ENCODE measurements around the gene TFDP1.

The TFDP1 gene

DNA sequence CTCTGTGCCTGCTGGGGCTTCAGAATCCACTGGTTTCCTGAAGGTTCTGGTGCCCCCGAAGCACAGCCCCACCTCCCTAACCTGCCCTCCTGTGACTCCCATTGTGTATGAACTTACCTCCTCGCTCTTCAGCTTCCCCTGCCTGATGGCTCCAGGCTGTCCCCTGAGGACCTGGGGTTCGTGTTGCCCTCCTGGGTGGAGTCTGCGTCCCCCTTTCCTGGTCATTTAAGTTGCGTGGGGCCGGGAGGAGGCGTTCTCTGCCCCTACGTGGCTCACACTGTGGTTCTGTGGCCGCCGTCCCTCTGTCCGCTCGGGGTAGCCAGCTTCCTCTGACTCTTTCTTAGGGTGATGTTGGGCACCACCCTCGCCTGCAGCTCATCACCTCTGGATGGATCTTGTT is 13.9 kb downstream of the TFDP1 start:
- DNase-seq, result no peak

DNA sequence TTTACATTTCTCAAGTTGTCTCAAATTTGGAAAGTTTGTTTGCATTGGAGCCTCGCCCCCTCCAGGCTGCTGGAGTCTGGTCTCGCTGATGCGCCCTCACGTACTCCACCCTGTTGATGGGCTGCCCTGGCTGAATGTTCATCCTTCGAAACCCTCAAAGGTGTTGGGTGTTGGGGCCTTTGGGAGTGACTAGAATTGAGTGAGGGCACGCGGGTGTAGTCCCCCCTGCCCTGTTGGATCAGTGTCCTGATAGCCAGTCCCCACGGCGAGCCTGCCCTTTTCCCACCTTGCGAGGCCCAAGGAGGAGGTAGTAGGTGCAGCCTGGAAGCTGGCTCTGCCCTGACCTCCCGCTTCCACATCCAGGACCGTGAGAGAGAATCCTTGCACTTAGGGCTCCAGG is 14.8 kb downstream of the TFDP1 start:
- no peak for DNase-seq

DNA sequence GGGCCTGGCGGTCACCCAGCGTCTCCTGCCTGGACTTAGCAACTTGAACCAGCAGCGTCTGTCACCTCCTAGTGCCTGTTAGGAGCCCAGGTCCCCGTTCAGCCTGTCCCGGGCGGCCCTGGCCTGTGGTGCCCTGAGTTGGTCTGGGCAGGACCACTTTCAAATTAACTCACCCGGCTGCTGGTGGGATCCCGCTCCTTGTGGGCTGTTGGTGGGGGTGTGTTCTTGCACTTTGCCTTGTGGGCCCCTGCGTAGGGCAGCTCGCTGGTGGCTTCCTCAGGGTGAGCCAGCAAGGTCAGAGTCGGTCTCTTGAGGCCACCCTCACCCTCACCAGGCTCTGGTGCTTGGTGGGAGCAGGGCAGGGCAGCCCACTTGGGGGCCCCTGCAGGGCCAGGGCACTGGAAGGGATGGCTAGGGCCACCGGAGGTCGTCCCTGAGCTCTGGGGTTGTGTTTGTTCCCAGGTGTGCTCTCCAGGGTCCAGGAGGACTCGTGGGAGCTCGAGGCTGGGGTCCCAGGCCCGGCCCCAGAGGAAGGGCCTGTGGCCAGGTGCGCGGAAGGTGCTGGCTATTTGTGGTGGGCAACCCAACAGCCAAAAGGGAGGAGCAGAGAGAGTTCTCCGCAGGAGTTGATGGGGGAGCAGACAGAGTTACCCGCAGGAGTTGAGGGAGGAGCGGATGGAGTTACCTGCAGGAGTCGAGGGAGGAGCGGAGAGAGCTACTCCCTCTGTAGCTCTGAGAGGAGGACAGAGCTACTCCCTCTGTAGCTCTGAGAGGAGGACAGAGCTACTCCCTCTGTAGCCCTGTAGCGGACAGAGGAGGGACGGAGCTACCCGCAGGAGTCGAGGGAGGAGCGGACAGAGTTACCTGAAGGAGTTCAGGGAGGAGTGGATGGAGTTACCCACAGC is 16.9 kb downstream of the TFDP1 start:
- DNase-seq, result no peak

DNA sequence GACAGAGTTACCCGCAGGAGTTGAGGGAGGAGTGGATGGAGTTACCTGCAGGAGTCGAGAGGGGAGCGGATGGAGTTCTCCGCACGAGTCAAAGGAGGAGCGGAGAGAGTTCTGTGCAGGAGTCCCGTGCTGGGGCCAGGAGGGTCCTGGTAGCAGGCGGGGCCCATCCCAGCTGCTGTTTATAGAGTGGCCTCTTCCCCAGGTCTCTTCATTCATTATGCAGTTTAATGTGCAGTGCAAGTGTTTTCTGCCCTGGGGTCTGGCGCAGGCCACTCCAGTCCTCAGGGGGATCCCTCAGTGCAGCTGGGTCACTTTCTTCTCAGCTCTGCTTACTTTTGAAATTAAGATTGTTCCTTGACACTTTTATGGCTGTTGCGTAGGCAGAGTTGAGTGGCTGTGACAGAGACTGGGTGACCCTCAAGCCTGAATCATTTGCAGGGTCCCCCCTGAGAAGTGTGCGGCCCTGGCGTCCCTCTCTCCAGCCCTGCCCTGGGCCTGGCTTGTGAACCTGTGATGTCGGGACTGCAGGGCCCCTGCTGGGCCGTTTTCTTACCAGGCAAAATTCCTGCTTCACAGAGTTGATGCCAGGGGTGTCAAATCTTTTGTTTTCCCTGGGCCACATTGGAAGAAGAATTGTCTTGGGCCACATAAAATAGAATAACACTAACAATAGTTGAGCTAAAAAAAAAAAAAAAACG is 17.9 kb downstream of the TFDP1 start:
- DNase-seq, result no peak

DNA sequence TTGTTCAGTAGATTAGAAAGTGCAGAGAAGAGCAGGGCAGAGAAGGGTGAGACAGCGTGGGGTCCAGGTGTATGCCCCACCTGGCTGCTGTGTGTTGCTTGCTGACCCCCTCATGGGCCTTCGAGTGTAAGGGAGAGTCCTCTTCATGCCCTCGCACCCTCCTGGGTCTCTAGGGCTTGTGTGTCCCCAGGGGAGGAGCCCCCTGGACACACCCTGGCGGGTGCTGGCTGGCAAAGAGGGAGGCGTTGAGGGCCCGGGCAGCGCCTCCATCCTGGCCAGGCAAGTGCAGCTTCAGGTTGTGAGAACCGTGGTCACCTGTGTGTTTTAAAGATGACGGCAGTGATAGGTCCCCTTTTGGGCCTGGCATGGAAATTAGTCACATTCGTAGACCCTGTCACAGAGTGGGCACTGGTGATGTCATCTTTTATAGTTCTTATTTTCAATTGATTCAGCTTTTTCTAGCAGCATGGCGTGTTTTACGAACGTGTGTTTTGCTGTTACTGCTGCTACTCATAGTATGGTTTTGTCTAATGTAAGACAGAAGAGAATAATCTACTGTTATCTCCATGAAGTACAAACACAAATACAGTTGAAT is 18.7 kb downstream of the TFDP1 start:
- no peak for DNase-seq

DNA sequence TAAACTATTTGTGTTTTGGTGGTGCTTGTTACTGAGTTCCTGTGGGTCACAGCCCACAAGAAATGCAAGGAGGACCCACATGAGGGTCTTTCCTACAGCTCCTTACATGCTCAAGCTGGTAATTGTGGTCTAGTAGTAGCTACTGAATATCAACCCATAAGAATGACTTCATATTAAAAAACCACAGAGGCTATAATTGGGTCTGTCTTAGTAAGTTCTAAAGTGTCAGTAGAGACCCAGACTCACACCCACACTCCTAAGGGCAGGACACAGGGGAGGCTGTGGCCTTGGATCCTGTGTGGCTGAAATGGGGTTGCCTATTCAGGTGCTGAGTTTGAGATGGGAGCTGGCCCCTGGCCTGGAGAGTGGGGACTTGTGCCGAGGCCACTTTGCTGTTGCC is 19.6 kb downstream of the TFDP1 start:
- no peak for DNase-seq

DNA sequence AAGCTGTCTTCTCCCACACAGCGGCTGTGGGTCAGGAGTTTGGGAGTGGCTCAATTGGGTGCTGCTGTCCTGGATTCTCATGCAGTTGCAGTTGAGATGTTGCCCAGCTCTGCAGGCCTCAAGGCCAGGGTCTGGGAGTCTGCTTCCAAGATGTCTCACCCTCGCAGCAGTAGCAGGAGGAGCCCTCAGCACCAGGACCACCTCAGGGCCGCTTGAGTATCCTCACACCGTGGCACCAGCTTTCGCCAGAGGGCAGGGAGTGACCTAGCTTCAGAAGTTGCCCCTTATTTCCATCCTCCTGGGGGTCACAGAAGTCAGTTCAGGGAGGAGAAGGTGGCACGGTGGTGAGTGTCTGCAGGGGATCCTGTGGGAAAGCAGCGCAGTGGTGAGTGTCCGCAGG is 20.9 kb downstream of the TFDP1 start:
- no peak for DNase-seq

DNA sequence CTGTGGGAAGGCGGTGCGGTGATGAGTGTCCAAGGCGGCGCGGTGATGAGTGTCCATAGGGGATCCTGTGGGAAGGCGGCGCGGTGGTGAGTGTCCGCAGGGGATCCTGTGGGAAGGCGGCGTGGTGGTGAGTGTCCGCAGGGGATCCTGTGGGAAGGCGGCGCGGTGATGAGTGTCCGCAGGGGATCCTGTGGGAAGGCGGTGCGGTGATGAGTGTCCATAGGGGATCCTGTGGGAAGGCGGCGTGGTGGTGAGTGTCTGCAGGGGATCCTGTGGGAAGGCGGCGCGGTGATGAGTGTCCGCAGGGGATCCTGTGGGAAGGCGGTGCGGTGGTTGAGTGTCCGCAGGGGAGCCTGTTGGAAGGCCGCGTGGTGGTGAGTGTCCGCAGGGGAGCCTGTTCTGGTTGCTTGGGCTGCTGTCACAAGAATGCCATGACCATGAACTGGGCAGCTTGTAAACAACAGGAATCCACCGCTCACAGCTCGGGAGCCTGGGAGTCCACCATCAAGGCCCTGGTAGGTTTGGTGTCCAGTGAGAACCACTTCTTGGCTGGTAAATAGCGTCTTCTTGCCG is 21.4 kb downstream of the TFDP1 start:
- DNase-seq, result no peak

DNA sequence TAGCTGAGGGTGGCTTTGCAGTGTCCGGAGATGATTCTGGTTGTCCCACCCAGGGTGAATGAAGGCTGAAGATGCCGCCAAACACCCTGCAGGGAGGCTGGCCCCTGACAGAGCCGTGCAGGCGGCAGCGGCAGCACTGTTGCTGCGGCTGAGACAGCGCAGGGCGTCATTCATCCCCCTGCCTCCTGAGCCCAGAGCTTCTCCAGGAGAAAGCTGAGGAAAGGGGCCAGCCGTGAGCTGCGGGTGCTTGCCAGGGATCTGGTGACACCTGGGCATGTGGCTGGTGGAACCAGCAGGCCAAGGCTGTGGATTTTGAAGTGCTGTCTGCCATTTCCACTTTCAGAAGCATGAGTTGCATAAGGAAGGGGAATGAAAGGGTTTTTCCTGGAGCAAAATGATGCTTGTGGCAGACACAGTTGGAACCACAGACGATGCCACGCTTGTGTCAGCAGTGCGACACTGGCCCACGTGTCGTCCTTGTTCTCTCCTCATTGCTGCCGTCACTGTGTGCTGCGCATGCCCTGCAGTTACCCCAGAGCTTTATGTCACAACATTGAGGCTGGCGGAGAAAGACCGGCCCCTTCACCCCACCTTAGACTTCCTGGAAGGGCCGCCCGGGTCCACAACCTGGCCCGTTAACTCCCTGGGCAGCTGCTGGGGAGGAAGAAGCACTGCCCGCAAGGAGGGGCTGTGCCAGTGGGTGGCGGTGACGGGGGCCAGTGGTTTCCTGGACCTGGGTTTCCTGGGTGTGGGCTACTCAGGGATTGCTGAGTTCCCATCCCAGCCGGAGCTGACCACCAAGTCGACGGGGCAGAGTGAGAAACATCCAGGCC is 22.7 kb downstream of the TFDP1 start:
- peak; percentile 82 to 93 (median 88) for DNase-seq

DNA sequence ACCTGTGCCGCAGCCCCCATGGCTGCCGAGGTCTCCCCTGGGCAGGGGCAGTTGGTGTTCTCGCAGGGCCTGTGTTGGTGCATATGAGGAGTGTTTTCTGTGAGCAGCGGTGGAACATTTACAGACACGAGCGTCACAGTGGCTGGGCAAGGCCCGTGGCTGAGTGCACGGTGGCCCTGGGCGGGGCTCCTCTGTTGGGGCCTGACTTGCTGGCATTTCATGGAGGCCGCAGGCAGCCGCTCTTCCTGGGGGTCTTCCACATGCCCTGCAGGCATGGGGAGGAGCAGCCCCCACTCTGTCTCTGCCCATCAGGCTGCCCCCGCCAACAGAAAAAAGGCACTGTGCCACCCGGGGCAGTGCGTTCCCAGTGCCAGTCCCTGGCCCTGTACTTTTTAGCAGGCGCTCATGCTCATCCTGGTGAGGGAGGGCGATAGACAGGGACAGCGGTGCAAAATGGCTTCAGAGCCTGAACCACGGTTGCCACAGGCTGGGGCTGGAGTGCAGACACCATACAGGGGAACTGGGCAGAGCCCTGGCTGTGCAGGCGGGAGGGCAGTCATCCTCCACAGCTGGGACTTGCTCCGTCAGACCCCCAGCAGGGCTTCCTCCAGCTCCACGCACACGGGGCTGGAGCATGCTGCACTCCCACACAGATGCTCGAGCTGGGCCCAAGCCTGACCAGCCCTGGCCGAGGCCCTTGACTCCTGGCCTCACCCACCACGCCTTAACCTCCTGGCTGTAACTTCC is 23.5 kb downstream of the TFDP1 start:
- no peak for DNase-seq

DNA sequence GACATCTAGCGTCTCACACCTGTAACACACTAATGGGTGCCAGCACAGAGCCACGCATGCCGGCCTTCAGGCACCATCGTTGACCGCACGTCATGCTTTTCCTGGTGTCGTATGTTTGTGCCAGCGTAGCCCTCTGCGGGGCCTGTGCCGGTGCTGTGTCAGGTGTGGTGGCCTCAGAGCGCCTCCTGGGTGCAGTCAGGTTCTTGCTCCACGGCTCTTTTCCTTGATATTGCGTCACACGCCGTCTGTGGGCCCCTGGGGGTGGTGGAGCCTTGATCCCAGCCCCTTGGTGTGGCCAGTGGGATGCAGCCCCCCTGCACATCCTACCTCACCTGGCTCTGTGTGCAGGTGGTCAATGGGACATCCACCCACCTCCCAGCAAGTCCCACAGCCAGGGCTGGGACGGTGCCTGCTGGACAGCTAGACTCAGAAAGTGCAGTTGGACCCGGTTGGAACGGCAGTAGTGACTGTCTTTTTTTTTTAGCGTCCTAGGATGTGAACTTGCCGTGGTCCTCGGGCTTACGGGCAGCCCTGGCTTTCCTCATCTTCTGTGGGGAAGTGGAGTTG is 24.5 kb downstream of the TFDP1 start:
- no peak for DNase-seq

DNA sequence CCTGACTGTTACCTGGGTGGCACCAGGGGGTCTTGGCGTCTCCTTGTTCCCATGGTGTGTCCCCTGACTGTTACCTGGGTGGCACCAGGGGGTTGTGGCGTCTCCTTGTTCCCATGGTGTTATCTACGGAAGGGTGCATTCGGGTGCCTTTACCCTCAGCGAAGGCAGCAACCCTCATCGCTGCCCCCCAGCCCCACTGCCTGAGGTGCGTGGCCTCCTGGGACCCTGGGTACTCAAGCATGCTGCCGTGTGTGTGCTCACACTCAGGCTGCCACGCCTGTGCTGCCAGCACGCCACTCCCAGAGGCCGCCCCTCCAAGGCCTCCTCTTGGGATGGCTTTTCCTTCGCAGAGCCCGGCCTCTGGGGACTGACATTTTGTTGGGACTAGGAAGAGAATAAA is 25.1 kb downstream of the TFDP1 start:
- DNase-seq, result no peak

DNA sequence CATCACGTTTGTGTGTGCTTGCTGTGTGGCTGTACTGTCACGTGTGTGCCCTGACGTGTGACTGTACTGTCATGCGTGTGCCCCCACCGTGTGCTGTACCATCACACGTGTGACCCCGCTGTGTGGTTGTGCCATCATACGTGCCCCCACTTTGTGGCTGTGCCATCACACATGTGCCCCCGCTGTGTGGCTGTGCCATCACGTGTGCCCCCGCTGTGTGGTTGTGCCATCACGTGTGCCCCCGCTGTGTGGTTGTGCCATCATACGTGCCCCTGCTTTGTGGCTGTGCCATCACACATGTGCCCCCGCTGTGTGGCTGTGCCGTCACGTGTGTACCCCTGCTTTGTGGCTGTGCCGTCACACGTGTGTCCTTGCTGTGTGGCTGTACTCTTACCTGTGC is 25.7 kb downstream of the TFDP1 start:
- DNase-seq, result no peak

DNA sequence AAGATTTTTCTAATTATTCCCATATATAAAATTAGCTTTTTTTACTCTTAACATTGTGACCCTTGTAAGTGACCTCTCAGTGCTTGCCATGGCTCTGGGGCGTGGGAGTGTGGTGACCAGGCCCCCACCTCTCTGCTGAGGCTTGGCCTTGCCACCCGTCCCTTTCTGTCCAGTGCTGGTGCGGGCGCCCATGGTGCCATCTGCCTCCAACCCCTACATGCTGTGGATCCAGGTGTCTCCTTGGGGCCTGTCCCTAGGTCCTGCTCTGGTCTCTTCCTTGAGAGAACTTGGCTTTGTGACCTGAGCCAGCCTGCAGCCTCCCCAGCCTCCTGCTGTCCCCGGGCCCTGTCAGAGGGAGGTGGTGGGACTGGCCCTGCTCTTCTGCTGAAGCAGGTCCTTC is 27.4 kb downstream of the TFDP1 start:
- DNase-seq, result no peak

DNA sequence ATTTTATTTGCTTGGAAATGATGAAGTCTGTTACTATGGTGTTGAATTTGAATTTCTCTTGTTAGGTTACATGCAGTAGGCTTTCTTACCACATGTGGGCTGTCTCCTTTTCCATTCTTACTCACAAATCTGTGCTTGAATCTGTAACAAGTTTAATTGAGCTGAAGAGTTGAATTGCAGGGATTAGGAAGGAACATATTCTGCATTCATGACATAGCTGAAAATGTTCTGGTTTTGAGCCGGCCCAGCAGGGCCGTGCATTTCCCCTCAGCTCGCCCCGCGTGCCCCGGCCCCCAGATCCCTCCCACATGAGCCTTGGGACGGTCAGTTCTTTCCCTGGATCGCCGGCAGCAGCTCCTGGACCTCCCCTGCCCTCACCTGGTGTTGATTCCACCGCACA is 28.1 kb downstream of the TFDP1 start:
- no peak for DNase-seq

DNA sequence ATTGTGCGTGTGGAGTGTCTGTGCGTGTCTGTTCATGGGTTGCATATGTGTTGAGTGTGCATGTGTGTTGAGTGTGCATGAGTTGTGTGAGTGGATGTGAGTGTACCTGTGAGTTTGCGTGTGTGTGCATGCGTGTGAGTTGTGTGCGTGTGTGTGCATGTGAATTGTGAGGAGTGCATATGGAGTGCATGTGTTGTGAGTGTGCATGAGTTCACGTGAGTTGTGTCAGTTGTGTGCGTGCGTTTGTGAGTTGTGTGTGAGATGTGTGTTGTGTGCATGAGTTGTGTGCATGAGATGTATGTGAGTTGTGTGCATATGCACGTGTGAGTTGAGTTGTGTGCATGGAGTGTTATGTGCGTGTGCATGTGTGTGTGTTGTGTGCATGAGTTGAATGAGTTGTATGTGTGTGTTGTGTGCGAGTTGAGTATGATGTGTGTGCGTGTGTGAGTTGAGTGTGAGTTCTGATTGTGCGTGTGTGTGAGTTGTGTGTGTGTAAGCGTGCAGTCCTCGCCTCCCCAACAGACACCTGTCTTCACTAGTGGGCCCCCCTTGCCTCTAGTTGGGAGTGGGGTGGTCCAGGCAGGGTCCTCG is 29.3 kb downstream of the TFDP1 start:
- no peak for DNase-seq

DNA sequence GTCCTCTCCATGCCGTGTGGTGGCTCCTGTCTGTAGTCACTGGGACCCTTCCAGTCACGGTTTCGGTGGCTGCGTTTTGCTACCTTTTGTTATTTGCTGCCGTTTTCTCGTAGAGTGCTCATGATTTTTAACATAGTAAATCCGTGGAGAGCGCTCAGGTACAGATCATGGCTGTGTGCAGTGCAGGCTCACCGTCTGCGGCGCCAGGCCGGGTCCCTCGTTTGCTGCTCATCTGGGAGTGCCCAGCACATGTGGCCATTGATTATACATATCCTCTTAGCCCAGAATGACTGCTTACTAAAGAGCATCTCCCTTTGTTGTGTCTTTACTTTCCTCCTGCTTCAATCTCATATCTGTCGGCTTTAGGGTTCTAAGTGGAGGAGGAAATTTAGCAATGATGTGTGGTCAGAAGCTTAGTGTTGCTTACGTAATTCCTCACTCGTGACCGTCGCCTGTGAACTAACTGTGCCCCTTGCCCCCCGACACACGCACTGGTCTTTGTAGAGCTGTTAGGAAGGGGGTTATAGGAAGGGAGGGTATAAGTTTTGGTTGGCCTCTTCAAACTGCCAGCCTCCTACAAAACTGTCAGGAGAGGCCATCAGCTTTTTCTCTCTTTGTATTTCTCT is 31.8 kb downstream of the TFDP1 start:
- peak; percentile 85 to 92 (median 88) for DNase-seq

DNA sequence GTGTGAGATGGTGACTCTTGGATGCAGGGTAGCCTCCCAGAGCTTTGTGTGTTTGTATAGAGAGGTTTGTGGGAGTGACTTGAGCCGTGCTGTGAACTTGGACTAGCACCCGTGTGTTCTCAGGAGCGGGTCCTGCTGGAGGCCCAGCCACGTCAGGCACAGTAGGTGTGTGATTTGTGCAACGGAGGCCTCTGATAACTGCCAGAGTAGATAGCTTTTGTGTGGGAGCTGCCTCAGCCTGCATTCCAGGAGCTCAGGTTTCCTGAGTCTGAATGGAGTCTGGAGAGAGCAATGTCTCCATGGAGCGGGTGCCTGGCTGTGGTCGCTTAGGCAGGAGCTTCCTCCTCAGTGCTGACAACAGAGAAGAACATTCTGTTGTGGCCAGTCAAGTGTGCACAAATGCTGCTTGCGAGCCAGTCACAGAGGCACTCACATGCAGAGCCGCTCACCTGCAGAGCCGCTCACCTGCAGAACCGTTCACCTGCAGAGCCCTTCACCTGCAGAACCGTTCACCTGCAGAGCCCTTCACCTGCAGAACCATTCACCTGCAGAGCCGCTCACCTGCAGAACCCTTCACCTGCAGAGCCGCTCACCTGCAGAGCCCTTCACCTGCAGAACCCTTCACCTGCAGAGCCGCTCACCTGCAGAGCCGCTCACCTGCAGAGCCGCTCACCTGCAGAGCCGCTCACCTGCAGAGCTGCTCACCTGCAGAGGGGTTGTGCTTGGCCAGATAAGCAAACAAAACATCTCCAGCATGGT is 32.6 kb downstream of the TFDP1 start:
- DNase-seq, result peak; percentile 24 to 70 (median 52)

DNA sequence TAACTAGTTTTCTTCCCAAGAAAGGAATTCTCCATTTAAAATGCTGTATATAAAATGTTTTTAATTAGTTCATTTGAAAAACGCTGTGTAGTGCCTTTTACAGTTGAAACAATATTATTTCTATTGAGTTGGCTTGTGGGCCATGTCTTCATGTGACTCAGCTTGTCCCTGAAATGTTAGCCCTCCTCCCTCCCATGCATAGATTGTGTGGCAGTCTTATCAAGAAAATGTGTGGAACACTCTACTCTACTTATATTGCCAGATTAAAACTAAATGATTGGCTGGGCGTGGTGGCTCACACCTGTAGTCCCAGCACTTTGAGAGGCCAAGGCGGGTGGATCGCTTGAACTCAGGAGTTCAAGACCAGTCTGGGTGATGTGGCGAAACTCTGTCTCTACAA is 33.4 kb downstream of the TFDP1 start:
- no peak for DNase-seq

DNA sequence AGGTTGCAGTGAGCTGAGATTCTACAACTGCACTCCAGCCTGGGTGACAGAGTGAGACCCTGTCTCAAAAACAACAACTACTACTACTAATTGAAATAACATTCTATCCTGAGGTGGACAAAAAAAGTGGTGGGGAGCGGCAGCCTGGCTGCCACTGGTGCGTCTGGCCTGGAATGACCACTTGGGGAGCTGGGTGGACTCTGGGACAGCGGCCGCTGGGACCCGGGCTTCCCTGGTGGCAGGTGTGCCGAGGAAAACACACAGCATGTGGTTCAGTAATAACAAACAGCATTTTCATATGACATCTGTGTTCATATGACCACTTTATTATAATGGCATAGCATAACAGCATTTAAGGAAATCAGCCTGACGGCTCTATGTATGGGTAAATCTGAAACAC is 33.9 kb downstream of the TFDP1 start:
- DNase-seq, result no peak
